Stimulated activated CD4-positive, alpha-beta T cell treated with anti-CD3 and anti-CD28 coated beads, Interleukin-15, amount 100 ng/mL, for 24 hours (primary cell): ENCODE data around the gene PSMB8.
"Not testable (repeated sequence)": the region's sequence is repeated elsewhere in the genome, so short reads cannot be mapped to it uniquely, and the experiment has no call there.

Experiments
- DNase-seq: peaks from one replicate; pipeline ENCODE4 v3.0.0-alpha.2; 2020

PSMB8 gene

DNA sequence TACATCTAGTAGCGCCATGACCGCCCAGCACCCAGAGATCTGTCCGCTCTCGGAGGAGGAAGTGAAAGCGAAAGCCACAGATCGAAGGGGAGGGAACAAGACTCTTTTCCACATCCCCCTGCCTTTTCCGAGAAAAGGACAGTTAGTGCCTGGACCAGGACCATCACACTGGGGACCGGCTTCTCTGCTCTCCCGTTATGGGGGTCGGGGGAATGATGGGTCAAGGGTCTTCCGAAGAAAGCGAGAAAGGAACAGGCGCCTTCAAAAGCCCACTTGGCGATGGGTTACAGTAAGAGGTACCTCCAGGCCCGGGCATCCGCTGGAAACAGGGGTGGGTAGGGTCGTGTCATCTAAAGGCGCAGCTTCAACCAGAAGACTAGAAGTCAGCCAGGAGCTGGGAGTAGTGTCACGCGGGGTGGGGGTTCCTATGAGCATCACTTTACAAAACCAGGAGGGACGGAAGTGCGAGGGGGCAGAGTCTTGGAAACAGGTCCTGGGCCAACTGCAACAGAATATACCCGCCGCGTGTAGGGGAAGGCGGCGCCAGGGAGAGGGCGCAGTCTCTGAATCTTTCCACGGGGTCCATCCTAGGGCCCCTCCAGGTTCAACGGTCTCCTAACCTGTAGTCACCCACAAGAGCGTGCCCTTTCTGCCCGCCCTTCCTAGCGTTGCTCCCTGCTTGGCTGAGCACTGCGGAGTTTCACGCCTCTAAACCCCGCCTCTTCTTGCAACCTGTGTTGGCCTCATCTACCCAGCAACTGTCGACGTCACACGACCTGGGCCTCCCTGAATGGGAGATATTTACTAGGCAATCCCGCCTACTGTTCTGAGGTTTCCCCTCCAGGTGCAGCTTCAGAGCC lies at the start of gene PSMB8:
Gene PSMB8 (minus strand): TSS at position 69 of the 860 bp plus-strand sequence. CDS start 51 bp downstream, at position 18.
- DNase-seq = peak; percentile 99

- no peak for DNase-seq
Measured at GRCh38 chr6:32890831-32891230, 47.0 kb upstream of the PSMB8 start.

- no peak for DNase-seq
Measured at GRCh38 chr6:32889533-32889932, 45.7 kb upstream of the PSMB8 start.

DNA sequence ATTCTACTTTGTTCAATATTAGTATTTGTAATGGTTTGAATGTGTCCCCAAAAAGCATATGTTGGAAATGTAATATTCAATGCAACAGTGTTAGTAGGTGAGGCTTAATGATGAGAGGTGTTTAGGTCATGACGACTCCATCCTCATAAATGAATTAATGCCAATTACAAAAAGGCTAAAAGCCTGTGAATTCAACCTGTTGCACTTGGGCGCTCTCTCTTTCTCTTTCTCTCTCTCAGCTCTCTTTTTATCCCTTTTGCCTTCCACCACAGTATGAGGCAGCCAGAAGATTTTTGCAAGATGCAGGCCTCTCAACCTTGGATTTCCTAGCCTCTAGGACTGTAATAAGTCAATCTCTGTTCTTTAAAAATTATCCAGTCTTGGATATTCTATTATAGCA lies 44.7 kb upstream of the PSMB8 start:
- DNase-seq = no peak

GRCh38 chr6:32887616-32888015 lies 43.8 kb upstream of the PSMB8 start:
- DNase-seq = no peak

GRCh38 chr6:32886681-32887383 lies 43.0 kb upstream of the PSMB8 start:
- no peak for DNase-seq

- no peak for DNase-seq
Measured at GRCh38 chr6:32885698-32886286, 41.9 kb upstream of the PSMB8 start.

DNA sequence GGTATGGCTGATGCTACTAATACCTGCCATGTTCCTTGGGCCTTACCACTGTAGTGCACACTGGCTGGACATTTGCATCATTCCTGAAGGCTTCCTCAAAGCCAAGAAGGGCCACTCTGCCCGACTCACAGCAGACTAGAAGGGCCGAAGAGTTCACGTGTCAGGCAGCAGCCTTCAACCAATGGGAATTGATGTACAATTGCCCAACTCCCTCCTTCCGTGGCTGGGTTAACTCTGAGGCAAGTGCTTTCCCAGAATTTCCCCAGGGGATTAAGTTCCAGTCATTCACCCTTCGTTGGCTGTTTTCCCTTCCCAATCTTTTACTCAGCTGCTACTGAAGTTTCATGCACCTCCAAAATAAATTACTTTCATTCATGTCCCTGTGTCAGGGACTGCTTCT lies 39.9 kb upstream of the PSMB8 start:
- DNase-seq = no peak

DNA sequence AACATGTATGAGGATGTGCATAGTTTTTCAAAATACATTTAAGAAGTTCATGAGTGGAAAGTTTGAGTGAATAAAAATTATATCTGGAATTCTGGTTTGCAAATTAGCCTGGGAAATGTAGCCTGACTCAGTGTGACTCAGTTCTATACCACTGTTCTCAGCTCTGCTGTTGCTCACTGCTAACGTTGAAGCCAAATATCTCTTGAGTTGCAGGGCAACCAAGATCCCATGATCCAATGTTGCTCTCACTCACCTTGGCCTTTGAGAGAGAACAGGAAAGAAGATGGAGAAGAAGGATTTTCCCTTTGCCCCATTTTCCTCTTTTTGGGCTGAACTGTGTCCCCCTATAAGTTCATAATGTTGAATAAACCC lies 39.0 kb upstream of the PSMB8 start:
- no peak for DNase-seq

- not testable (repeated sequence) for DNase-seq
Measured at GRCh38 chr6:32880962-32881361, 37.1 kb upstream of the PSMB8 start.

DNA sequence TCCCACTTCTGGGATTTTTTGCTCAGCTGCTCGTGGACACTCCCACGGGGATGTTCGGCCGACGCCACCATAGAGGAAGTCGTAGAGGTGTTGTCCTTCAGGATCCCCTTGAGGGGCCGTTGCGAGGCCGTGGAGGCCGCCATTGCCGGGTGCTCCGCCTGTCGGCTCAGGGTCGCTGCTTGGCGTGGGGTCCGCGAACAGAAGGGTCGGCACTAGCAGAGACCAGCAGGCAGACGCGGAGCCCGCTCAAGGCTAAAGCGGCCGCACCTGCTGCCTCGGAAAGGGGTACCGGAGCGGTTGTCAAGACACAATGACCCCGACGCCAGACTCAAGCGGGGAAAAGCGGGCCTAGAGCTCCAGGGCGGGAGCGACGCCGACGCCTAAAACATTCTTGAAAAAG lies 35.8 kb upstream of the PSMB8 start:
- no peak for DNase-seq

DNA sequence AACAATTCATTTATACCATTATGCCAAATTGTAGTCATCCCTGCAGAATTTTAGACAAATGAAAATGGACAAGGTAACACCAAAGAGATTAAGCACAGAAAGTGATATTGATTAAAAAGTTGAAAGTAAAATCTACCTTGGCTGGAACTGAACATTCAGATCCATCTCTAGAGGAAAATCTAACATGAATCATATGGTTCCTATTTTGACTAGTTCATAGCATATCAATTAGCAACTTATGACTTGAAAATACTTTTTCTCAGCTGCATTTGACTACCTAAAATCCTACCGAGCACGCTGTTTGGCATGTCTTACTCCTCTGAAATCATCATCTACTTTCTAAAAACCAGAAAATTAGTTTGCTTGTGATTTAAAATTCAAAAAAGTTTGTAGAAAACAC lies 32.8 kb upstream of the PSMB8 start:
- DNase-seq = no peak

- not testable (repeated sequence) for DNase-seq
Measured at GRCh38 chr6:32873947-32874346, 30.1 kb upstream of the PSMB8 start.

GRCh38 chr6:32868257-32868788 lies 24.5 kb upstream of the PSMB8 start:
- peak; percentile 90 for DNase-seq

DNA sequence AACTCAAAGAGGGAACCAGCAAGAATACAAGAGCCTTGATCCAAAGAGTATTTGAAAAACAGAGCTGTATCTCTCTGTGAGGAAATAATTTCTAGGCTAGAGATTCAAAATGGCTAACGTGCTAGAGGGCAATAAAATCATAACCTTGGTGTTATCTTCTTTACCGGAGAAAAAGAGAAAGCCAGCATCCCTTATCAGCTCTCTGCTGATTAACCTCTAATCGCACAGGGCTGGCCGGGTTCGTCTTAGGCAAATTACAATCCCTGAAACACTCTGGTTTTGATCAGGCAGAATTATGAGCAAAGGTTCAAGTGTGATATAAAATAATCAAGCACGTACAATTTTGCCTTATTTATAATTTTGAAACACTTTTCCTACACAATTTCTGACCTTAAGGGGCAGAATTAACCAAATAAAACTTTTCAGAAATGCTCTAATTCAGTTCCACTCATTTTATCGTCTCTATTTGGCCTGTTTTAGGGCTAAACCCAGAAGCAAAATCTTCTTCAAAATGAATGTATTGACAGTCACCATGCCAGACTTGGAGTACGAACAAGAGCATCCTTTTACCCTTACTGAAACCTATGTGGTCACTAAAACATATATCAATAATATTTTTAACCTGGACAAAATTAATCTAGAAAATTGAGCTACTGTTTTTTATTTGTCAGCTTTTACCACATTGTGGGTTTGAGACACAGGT lies 23.9 kb upstream of the PSMB8 start:
- no peak for DNase-seq

- no peak for DNase-seq
Measured at GRCh38 chr6:32867022-32867477, 23.2 kb upstream of the PSMB8 start.

DNA sequence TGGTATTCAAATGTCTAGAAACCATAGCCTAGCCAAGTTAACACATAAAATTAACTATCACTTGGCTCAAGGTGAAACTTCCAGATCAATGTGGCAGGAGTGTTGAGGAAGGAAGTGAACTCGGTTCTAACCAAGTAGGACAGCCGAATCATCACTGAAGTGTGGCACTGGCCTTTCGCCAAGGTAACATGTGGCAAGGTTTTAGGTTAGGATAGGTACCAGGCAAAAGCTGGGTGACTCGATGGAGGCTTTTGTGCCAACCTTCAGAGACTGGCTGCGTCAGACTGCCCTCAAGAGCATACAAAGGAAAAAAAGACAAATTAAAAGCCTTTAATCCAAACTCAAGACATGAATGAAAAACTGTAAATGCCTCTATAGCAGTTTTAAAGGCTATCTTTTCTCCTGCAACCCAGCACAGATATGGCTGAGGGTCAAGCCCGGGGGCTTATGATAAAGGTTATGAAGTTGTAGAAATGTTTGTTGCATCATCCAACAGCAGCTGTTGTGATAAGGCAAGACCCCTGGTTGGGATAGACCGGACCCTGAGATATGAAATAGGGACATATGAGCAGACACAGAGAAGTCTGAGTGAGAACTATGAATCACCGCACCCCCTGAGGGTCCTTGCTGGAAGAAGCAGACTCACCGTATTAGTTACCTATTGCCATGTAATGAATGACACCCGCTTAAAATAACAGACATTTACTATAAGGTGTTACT lies 22.0 kb upstream of the PSMB8 start:
- DNase-seq = no peak

- no peak for DNase-seq
Measured at GRCh38 chr6:32862725-32863124, 18.9 kb upstream of the PSMB8 start.

GRCh38 chr6:32860674-32861073 lies 16.8 kb upstream of the PSMB8 start:
- DNase-seq = no peak

DNA sequence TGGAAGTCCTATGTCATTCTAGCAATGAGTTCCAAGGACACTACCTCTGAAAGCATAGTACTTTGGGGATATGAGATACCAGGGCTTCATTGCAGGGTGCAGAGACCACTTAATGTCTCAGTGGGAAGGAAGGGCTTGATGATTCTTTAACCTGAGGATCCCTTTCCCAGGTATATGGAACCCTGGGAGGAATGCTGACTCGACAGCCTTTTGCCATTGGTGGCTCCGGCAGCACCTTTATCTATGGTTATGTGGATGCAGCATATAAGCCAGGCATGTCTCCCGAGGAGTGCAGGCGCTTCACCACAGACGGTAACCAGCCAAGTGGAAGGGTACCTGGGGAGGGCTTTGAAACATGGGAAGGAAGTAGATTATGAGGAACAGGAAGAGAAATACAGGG lies 14.3 kb upstream of the PSMB8 start:
- no peak for DNase-seq

DNA sequence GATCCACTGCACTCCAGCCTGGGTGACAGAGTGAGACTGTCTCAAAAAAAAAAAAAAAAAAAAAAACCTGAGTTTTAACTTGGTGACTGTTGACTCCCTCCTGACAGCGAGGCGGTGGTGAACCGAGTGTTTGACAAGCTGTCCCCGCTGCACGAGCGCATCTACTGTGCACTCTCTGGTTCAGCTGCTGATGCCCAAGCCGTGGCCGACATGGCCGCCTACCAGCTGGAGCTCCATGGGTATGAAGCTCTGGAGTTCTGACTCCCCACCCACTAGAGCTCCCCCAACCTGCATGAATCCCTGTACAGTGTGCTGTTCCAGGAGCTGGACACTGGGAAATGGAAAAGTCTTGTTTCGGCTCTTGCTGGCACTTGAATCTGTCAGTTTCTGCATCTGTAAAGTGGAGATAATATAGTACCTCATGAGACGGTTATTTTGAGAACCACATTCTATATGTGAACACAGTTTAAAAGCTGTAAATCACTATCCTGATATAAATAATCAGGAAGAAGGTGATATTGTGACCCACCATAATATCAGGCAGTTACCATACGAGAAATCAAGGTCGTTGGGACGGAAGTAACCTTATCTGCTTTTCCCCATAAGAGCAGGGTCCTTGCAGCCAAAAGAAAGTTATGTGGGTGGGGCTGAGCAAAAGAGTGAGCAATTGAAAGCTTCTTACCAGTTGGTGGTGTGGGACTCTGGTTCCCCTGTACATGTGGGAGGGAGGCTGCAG lies 13.5 kb upstream of the PSMB8 start:
- DNase-seq = no peak
